Stomach (tissue), 9 donors: ENCODE data around the gene ATIC. TPM values are rescaled to one million over a fixed set of nuclear protein-coding genes. Genes with fewer than 3 reads are reported as not detected.

ENCODE experiments used
- DNase-seq, 2 donors: peaks; one replicate each; pipeline versions ENCODE4 v3.0.0 to v3.0.0-alpha.2; 2013 to 2019
- H3K27ac ChIP-seq, 5 donors: fragments of 200-600 bp in 4 of 5; sonication (generic) in 4 of 5; one replicate each; pipeline ENCODE4 v1.5.1; 2013 to 2019; ENCODE audit warnings: mild to moderate bottlenecking in 1 of 5, moderate library complexity in 1 of 5
- H3K27me3 ChIP-seq, 3 donors: fragments of 200-600 bp; sonication (generic); one replicate each; pipeline ENCODE4 v1.5.1; 2017 to 2019; ENCODE audit warnings: mixed run types in 1 of 3
- H3K36me3 ChIP-seq, 4 donors: fragments of 200-600 bp; sonication (generic); 1 replicate in 3 of 4; 2 replicates in 1 of 4; pipeline ENCODE4 v1.5.1; 2016 to 2019
- H3K4me1 ChIP-seq, 4 donors: fragments of 200-600 bp; sonication (generic); one replicate each; pipeline ENCODE4 v1.5.1; 2016 to 2019
- H3K4me3 ChIP-seq, 4 donors: fragments of 200-600 bp; sonication (generic) in 3 of 4; one replicate each; pipeline ENCODE4 v1.5.1; 2016 to 2019; ENCODE audit warnings: mild to moderate bottlenecking in 1 of 4
- H3K9me3 ChIP-seq, 4 donors: fragments of 200-600 bp; sonication (generic); one replicate each; pipeline ENCODE4 v1.5.1; 2016 to 2019
- CTCF ChIP-seq, 7 experiments: fragments of 450-650 bp in 4 of 7; fragments of 200-600 bp in 3 of 7; sonication (generic) in 3 of 7; IDR thresholded peaks; one replicate each; pipeline ENCODE4 v1.5.1; 2016 to 2019; ENCODE audit warnings: antibody characterized with exemption in 7 of 7, control low read depth in 2 of 7, mild to moderate bottlenecking in 1 of 7
- EP300 ChIP-seq: sonication (generic); formaldehyde crosslinking; IDR thresholded peaks from one replicate; pipeline ENCODE4 v1.6.1; 2017; ENCODE audit warnings: antibody characterized with exemption
- POLR2A ChIP-seq, 4 donors: fragments of 450-650 bp; IDR thresholded peaks; one replicate each; pipeline ENCODE4 v1.6.1; 2016; ENCODE audit warnings: antibody characterized with exemption in 4 of 4, control low read depth in 2 of 4, mild to moderate bottlenecking in 1 of 4, moderate library complexity in 1 of 4
- POLR2AphosphoS5 ChIP-seq, 3 donors: sonication (generic); formaldehyde crosslinking; IDR thresholded peaks; one replicate each; pipeline ENCODE4 v1.6.1; 2016; ENCODE audit warnings: antibody characterized with exemption in 3 of 3
- WGBS, 5 donors: extraction: QIAGEN DNeasy Blood & Tissue Kit in 3 of 5; methylation state at CpG; one replicate each; pipeline versions ENCODE4 v1.1.5 to v1.1.7; 2013 to 2018; 5-methylcytosine and 5-hydroxymethylcytosine counted together
- intact Hi-C: fragments of 100-400 bp; cut with DNase I; formaldehyde crosslinking; loops from one replicate; pipeline ENCODE4 v1.15.1; 2023; ENCODE audit warnings: low total_unique reads
- polyA plus RNA-seq, 3 donors: library from polyadenylated mRNA; stranded (reverse); fragments of 200-250 nt; gene quantifications; one replicate each; pipeline ENCODE4 v1.2.3, GENCODE V29; 2013
- total RNA-seq, 5 donors: library from RNA; depleted of rRNA; stranded (reverse); fragments of >200 nt; gene quantifications; one replicate each; pipeline versions ENCODE4 v1.1.0 to v1.2.3, GENCODE V29; 2014 to 2016
- donor health status: healthy with polysubstance abuse.
- donor health status: Bipolar disorder and iron deficiency.
- donor health status: healthy.

Gene ATIC
- total and polyA plus RNA-seq, 8 donors: 9.4 to 125 (median 76.6) TPM

GRCh38 chr2:215379039-215379438 is 67.2 kb downstream of the ATIC start:
- peaks cover 4 to 99% (median 76%) of the 10 kb centered on the region in 4 donors for H3K36me3 ChIP-seq
- H3K27ac ChIP-seq: no peak overlapping the region
- H3K4me1 ChIP-seq: no peaks in the 10 kb centered on the region
- intact Hi-C loops: no loop called here
- no peaks in the 10 kb centered on the region for H3K27me3 ChIP-seq
- no peak overlapping the region for H3K4me3 ChIP-seq
- TF ChIP-seq CTCF (IDR thresholded peaks at IDR 0.05) (no peak), POLR2AphosphoS5 (IDR thresholded peaks at IDR 0.05) (no peak), POLR2A (IDR thresholded peaks at IDR 0.05) (no peak), EP300 (no peak)
- no peak for DNase-seq
- H3K9me3 ChIP-seq: no peaks in the 10 kb centered on the region
- 86 to 93% (median 91%) methylated on average over 7 of the region's 7 CpGs for WGBS, 5 donors

GRCh38 chr2:215379948-215380347 is 68.1 kb downstream of the ATIC start:
- no peaks in the 10 kb centered on the region for H3K4me1 ChIP-seq
- DNase-seq: no peak
- WGBS, 5 donors: 90 to 95% (median 94%) methylated on average over 6 of the region's 6 CpGs
- H3K4me3 ChIP-seq: no peak overlapping the region
- intact Hi-C loops: no loop called here
- TF ChIP-seq POLR2AphosphoS5 (IDR thresholded peaks at IDR 0.05) (no peak), EP300 (no peak), CTCF (IDR thresholded peaks at IDR 0.05) (no peak), POLR2A (IDR thresholded peaks at IDR 0.05) (no peak)
- H3K27me3 ChIP-seq: no peaks in the 10 kb centered on the region
- no peaks in the 10 kb centered on the region for H3K9me3 ChIP-seq
- H3K27ac ChIP-seq: no peak overlapping the region
- peaks cover 4 to 98% (median 73%) of the 10 kb centered on the region in 4 donors for H3K36me3 ChIP-seq

- no peak overlapping the region for H3K27ac ChIP-seq
- H3K27me3 ChIP-seq: no peaks in the 10 kb centered on the region
- peaks cover 4 to 91% (median 65%) of the 10 kb centered on the region in 4 donors for H3K36me3 ChIP-seq
- TF ChIP-seq EP300 (no peak), CTCF (IDR thresholded peaks at IDR 0.05) (no peak), POLR2AphosphoS5 (IDR thresholded peaks at IDR 0.05) (no peak), POLR2A (IDR thresholded peaks at IDR 0.05) (no peak)
- intact Hi-C loops: no loop called here
- no peak for DNase-seq
- no peaks in the 10 kb centered on the region for H3K4me1 ChIP-seq
- 91 to 97% (median 94%) methylated on average over 7 of the region's 7 CpGs for WGBS, 5 donors
- H3K9me3 ChIP-seq: no peaks in the 10 kb centered on the region
- no peak overlapping the region for H3K4me3 ChIP-seq
Observed at GRCh38 chr2:215380699-215381098, 68.8 kb downstream of the ATIC start.

GRCh38 chr2:215382011-215382410 is 70.2 kb downstream of the ATIC start:
- Histone ChIP-seq H3K27me3 (no peaks in the 10 kb centered on the region), H3K27ac (no peak overlapping the region), H3K9me3 (no peaks in the 10 kb centered on the region), H3K4me3 (no peak overlapping the region), H3K4me1 (no peaks in the 10 kb centered on the region), H3K36me3 (peaks cover 0 to 90% (median 64%) of the 10 kb centered on the region in 4 donors)
- WGBS, 5 donors: 90 to 94% (median 93%) methylated on average over 7 of the region's 7 CpGs
- TF ChIP-seq POLR2AphosphoS5 (IDR thresholded peaks at IDR 0.05) (no peak), POLR2A (IDR thresholded peaks at IDR 0.05) (no peak), CTCF (IDR thresholded peaks at IDR 0.05) (no peak)
- DNase-seq: no peak
- intact Hi-C loops: no loop called here
